Spleen (tissue), 11 donors: Measurements from ENCODE around the gene LPP. TPM values are rescaled to one million over a fixed set of nuclear protein-coding genes. Genes with fewer than 3 reads are reported as not detected.

Experiments
- DNase-seq: peaks from one replicate; pipeline ENCODE4 v3.0.0-alpha.2; 2020
- H3K27ac ChIP-seq, 8 donors: fragments of 200-600 bp; sonication (generic) in 7 of 8; 1 replicate in 4 of 8; 2 replicates in 4 of 8; pipeline versions ENCODE4 v1.5.0 to v1.8.0; 2016 to 2021; ENCODE audit warnings: inconsistent platforms in 4 of 8, mild to moderate bottlenecking in 4 of 8, moderate library complexity in 1 of 8
- H3K27me3 ChIP-seq, 7 donors: fragments of 200-600 bp; sonication (generic) in 6 of 7; replicated peaks in 1 of 7; 1 replicate in 4 of 7; 2 replicates in 3 of 7; pipeline versions ENCODE4 v1.5.0 to v1.8.0; 2016 to 2021; ENCODE audit warnings: inconsistent platforms in 3 of 7, mild to moderate bottlenecking in 1 of 7
- H3K36me3 ChIP-seq, 6 donors: fragments of 200-600 bp; sonication (generic) in 5 of 6; 1 replicate in 4 of 6; 2 replicates in 2 of 6; pipeline versions ENCODE4 v1.5.0 to v1.8.0; 2016 to 2021; ENCODE audit warnings: inconsistent platforms in 2 of 6
- H3K4me1 ChIP-seq, 6 donors: fragments of 200-600 bp; sonication (generic) in 5 of 6; 1 replicate in 3 of 6; 2 replicates in 3 of 6; pipeline versions ENCODE4 v1.5.0 to v1.8.0; 2016 to 2021; ENCODE audit warnings: inconsistent platforms in 3 of 6
- H3K4me3 ChIP-seq, 8 donors: fragments of 200-600 bp; sonication (generic) in 7 of 8; 1 replicate in 4 of 8; 2 replicates in 4 of 8; pipeline versions ENCODE4 v1.5.0 to v1.8.0; 2016 to 2021; ENCODE audit warnings: inconsistent platforms in 4 of 8, mild to moderate bottlenecking in 4 of 8, moderate library complexity in 2 of 8
- H3K9me3 ChIP-seq, 8 donors: fragments of 200-600 bp; sonication (generic) in 7 of 8; 1 replicate in 4 of 8; 2 replicates in 4 of 8; pipeline versions ENCODE4 v1.5.0 to v1.8.0; 2016 to 2021; ENCODE audit warnings: inconsistent platforms in 4 of 8
- CTCF ChIP-seq, 11 experiments: fragments of 200-600 bp in 7 of 11; fragments of 450-650 bp in 4 of 11; sonication (generic) in 4 of 11; IDR thresholded peaks in 8 of 11; conservative IDR thresholded peaks in 3 of 11; 1 replicate in 7 of 11; 2 replicates in 4 of 11; pipeline versions ENCODE4 v1.4.0 to v1.8.0; 2016 to 2021; ENCODE audit warnings: antibody characterized with exemption in 11 of 11, inconsistent platforms in 4 of 11, mild to moderate bottlenecking in 1 of 11
- POLR2A ChIP-seq, 3 donors: fragments of 450-650 bp; IDR thresholded peaks; one replicate each; pipeline ENCODE4 v1.5.1; 2017; ENCODE audit warnings: antibody characterized with exemption in 3 of 3, mild to moderate bottlenecking in 1 of 3
- POLR2AphosphoS5 ChIP-seq, 3 donors: sonication (generic); formaldehyde crosslinking; IDR thresholded peaks; one replicate each; pipeline ENCODE4 v1.5.1; 2017; ENCODE audit warnings: antibody characterized with exemption in 3 of 3
- WGBS, 5 donors: extraction: QIAGEN DNeasy Blood & Tissue Kit in 3 of 5; methylation state at CpG; one replicate each; pipeline versions ENCODE4 v1.1.5 to v1.1.7; 2013 to 2018; 5-methylcytosine and 5-hydroxymethylcytosine counted together
- intact Hi-C: fragments of 100-400 bp; cut with DNase I; formaldehyde crosslinking; loops from one replicate; pipeline ENCODE4 v1.15.0; 2023; ENCODE audit warnings: low total_unique reads
- polyA plus RNA-seq, 3 donors: library from polyadenylated mRNA; stranded (reverse); fragments of 200-250 nt; gene quantifications; one replicate each; pipeline ENCODE4 v1.2.1, GENCODE V29; 2013
- total RNA-seq, 7 donors: library from RNA; depleted of rRNA in 3 of 7; stranded (reverse); fragments of >200 nt in 3 of 7; fragmentation: NEBNext Ultra II Directional in 4 of 7; extraction: Animal tissue kit (Norgen Biotek cat#: 25700) in 4 of 7; gene quantifications; one replicate each; pipeline versions ENCODE4 v1.1.0 to v1.2.1, GENCODE V29; 2016 to 2021
- donor health status: healthy with polysubstance abuse.
- donor health status: DM: no; HTN: no; CAD: no; lungs with moderate emphysema.
- donor health status: DM: no; HTN: no; CAD: no.
- donor health status: Bipolar disorder and iron deficiency.
- donor health status: healthy.
- donor health status: DM: no; HTN: no; CAD: no.
- donor health status: DM: yes; HTN: yes; CAD: no.

Gene LPP
- total and polyA plus RNA-seq, 10 donors, result 2.4 to 270 (median 156) TPM

- WGBS, 5 donors, result 96 to 97% (median 96%) methylated on average over 2 of the region's 2 CpGs
- intact Hi-C loops, result no loop called here
- DNase-seq, result no peak
- Histone ChIP-seq H3K27me3 (no peaks in the 10 kb centered on the region), H3K4me1 (peaks cover 0 to 55% (median 20%) of the 10 kb centered on the region in 6 donors), H3K4me3 (no peak overlapping the region), H3K36me3 (peaks cover 0 to 41% (median 2%) of the 10 kb centered on the region in 6 donors), H3K9me3 (no peaks in the 10 kb centered on the region), H3K27ac (no peak overlapping the region)
- TF ChIP-seq CTCF (IDR thresholded peaks at IDR 0.05 in 8 of 11, conservative IDR thresholded peaks at IDR 0.05 in 3 of 11) (no peak), POLR2A (IDR thresholded peaks at IDR 0.05) (no peak), POLR2AphosphoS5 (IDR thresholded peaks at IDR 0.05) (no peak)
Measured at GRCh38 chr3:188194332-188194731, 40.4 kb downstream of the LPP start.

- TF ChIP-seq CTCF (IDR thresholded peaks at IDR 0.05 in 8 of 11, conservative IDR thresholded peaks at IDR 0.05 in 3 of 11) (no peak), POLR2AphosphoS5 (IDR thresholded peaks at IDR 0.05) (no peak), POLR2A (IDR thresholded peaks at IDR 0.05) (no peak)
- H3K27ac ChIP-seq, result no peak overlapping the region
- peaks cover 0 to 52% (median 20%) of the 10 kb centered on the region in 6 donors for H3K4me1 ChIP-seq
Measured at GRCh38 chr3:188196232-188196990, 42.5 kb downstream of the LPP start.

GRCh38 chr3:188197388-188197847 is 43.5 kb downstream of the LPP start:
- intact Hi-C loops, result no loop called here
- Histone ChIP-seq H3K27ac (peak overlapping the region in 1 of 8 donors; percentile 4), H3K27me3 (no peaks in the 10 kb centered on the region), H3K4me3 (no peak overlapping the region), H3K9me3 (no peaks in the 10 kb centered on the region), H3K4me1 (peaks cover 0 to 51% (median 20%) of the 10 kb centered on the region in 6 donors), H3K36me3 (peaks cover 0 to 27% (median 2%) of the 10 kb centered on the region in 6 donors)
- TF ChIP-seq POLR2A (IDR thresholded peaks at IDR 0.05), result no peak
- TF ChIP-seq POLR2AphosphoS5 (IDR thresholded peaks at IDR 0.05), result no peak
- no peak for TF ChIP-seq CTCF (IDR thresholded peaks at IDR 0.05 in 8 of 11, conservative IDR thresholded peaks at IDR 0.05 in 3 of 11)
- DNase-seq, result no peak
- WGBS, 5 donors, result 63 to 74% (median 67%) methylated on average over 6 to 8 of the region's 8 CpGs

More at GRCh38 chr3:188196232-188196990, 42.5 kb downstream of the LPP start:
- H3K36me3 ChIP-seq, result peaks cover 0 to 35% (median 2%) of the 10 kb centered on the region in 6 donors
- H3K27me3 ChIP-seq, result no peaks in the 10 kb centered on the region
- H3K4me3 ChIP-seq, result no peak overlapping the region
- intact Hi-C loops, result no loop called here
- 82 to 94% (median 86%) methylated on average over 6 of the region's 6 CpGs for WGBS, 5 donors
- H3K9me3 ChIP-seq, result no peaks in the 10 kb centered on the region
- DNase-seq, result no peak

- Histone ChIP-seq H3K4me1 (peaks cover 0 to 51% (median 20%) of the 10 kb centered on the region in 6 donors), H3K27me3 (no peaks in the 10 kb centered on the region), H3K9me3 (no peaks in the 10 kb centered on the region), H3K36me3 (peaks cover 0 to 21% (median 0%) of the 10 kb centered on the region in 6 donors), H3K27ac (no peak overlapping the region), H3K4me3 (no peak overlapping the region)
- intact Hi-C loops, result no loop called here
- 90 to 97% (median 94%) methylated on average over 3 of the region's 3 CpGs for WGBS, 5 donors
- TF ChIP-seq POLR2A (IDR thresholded peaks at IDR 0.05), result no peak
- TF ChIP-seq POLR2AphosphoS5 (IDR thresholded peaks at IDR 0.05), result no peak
- TF ChIP-seq CTCF (IDR thresholded peaks at IDR 0.05 in 8 of 11, conservative IDR thresholded peaks at IDR 0.05 in 3 of 11), result no peak
- no peak for DNase-seq
Measured at GRCh38 chr3:188198001-188198400, 44.0 kb downstream of the LPP start.
